Uterus (tissue), 4 donors: ENCODE results near the gene MYO1B. TPM values are rescaled to one million over a fixed set of nuclear protein-coding genes. Genes with fewer than 3 reads are reported as not detected.

Experiments
- DNase-seq, 2 donors: peaks; one replicate each; pipeline ENCODE4 v3.0.0-alpha.2; 2019 to 2020
- H3K27ac ChIP-seq, 2 donors: fragments of 200-600 bp; sonication (generic); 1 replicate in 1 of 2; 2 replicates in 1 of 2; pipeline ENCODE4 v1.5.1; 2016 to 2018
- H3K27me3 ChIP-seq, 2 donors: fragments of 200-600 bp; sonication (generic); one replicate each; pipeline ENCODE4 v1.5.1; 2018 to 2019; ENCODE audit warnings: control low read depth in 1 of 2
- H3K36me3 ChIP-seq, 2 donors: fragments of 200-600 bp; sonication (generic); one replicate each; pipeline ENCODE4 v1.5.1; 2019; ENCODE audit warnings: control low read depth in 1 of 2
- H3K4me1 ChIP-seq, 2 donors: fragments of 200-600 bp; sonication (generic); one replicate each; pipeline ENCODE4 v1.5.1; 2018 to 2019; ENCODE audit warnings: control low read depth in 1 of 2
- H3K4me3 ChIP-seq, 2 donors: fragments of 200-600 bp; sonication (generic); 1 replicate in 1 of 2; 2 replicates in 1 of 2; pipeline ENCODE4 v1.5.1; 2018 to 2019; ENCODE audit warnings: mild to moderate bottlenecking in 1 of 2
- H3K9me3 ChIP-seq, 2 donors: fragments of 200-600 bp; sonication (generic); one replicate each; pipeline ENCODE4 v1.5.1; 2019; ENCODE audit warnings: control low read depth in 1 of 2
- POLR2A ChIP-seq, 2 donors: fragments of 450-650 bp; IDR thresholded peaks; one replicate each; pipeline ENCODE4 v1.6.1; 2016; ENCODE audit warnings: antibody characterized with exemption in 2 of 2, mild to moderate bottlenecking in 1 of 2, moderate library complexity in 1 of 2
- intact Hi-C: fragments of 100-400 bp; cut with DNase I; formaldehyde crosslinking; loops from one replicate; pipeline ENCODE4 v1.15.1; 2023; ENCODE audit warnings: low total_unique reads
- total RNA-seq, 4 donors: library from RNA; depleted of rRNA in 3 of 4; stranded (reverse); fragments of >200 nt in 3 of 4; gene quantifications; one replicate each; pipeline versions ENCODE4 v1.1.0 to v1.2.4, GENCODE V29; 2014 to 2023
- TF ChIP-seq, protein P1 (sequence below), 4 experiments: fragments of 200-600 bp in 2 of 4; fragments of 450-650 bp in 2 of 4; sonication (generic) in 2 of 4; IDR thresholded peaks; one replicate each; pipeline ENCODE4 v1.5.1; 2016 to 2019; ENCODE audit warnings: antibody characterized with exemption in 4 of 4, mild to moderate bottlenecking in 2 of 4, moderate library complexity in 1 of 4
- donor health status: DM: yes; HTN: yes; CAD: no.

MYO1B gene
- total RNA-seq, 4 donors from 2014 or later, result 10.3 to 169 (median 29.5) TPM

DNA sequence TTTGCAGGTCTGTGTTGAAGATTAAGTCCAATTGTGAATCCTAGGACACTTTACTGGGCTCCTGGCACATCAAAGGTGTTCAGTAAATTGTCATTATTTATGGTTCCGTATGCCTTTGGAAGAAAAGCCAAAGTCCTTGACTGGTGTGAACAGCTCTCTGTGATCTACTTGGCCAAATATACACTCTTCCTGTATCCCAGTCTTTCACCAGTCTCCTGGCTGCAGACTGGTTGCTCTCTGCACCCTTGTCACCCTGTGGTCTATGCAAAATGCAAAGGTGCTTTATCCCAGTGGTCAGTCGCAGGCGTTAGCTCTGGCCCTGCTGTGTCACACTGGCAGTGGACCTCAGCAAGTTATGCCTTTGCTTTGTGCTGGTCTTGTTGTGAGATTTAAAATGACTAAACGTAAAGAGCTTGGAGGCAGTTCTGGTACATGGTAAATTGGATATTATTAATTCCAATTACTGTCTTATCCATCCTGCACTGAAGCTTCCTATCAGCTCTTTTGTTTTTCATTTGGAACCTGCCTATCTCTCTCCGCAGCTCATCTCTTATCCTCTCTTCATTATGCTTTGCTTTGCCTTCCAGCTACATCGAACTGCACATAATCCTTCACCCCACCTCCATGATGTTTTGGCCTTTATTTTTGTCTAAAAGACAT is 83.1 kb downstream of the MYO1B start:
- H3K4me1 ChIP-seq, result no peaks in the 10 kb centered on the region
- no peaks in the 10 kb centered on the region for H3K9me3 ChIP-seq
- no peak overlapping the region for H3K27ac ChIP-seq
- intact Hi-C loops, result no loop called here
- no peak overlapping the region for H3K4me3 ChIP-seq
- H3K36me3 ChIP-seq, result no peaks in the 10 kb centered on the region
- no peak for TF ChIP-seq POLR2A (IDR thresholded peaks at IDR 0.05)
- TF ChIP-seq, protein P1, sequence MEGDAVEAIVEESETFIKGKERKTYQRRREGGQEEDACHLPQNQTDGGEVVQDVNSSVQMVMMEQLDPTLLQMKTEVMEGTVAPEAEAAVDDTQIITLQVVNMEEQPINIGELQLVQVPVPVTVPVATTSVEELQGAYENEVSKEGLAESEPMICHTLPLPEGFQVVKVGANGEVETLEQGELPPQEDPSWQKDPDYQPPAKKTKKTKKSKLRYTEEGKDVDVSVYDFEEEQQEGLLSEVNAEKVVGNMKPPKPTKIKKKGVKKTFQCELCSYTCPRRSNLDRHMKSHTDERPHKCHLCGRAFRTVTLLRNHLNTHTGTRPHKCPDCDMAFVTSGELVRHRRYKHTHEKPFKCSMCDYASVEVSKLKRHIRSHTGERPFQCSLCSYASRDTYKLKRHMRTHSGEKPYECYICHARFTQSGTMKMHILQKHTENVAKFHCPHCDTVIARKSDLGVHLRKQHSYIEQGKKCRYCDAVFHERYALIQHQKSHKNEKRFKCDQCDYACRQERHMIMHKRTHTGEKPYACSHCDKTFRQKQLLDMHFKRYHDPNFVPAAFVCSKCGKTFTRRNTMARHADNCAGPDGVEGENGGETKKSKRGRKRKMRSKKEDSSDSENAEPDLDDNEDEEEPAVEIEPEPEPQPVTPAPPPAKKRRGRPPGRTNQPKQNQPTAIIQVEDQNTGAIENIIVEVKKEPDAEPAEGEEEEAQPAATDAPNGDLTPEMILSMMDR (IDR thresholded peaks at IDR 0.05), result no peak
- DNase-seq, result no peak
- no peaks in the 10 kb centered on the region for H3K27me3 ChIP-seq

DNA sequence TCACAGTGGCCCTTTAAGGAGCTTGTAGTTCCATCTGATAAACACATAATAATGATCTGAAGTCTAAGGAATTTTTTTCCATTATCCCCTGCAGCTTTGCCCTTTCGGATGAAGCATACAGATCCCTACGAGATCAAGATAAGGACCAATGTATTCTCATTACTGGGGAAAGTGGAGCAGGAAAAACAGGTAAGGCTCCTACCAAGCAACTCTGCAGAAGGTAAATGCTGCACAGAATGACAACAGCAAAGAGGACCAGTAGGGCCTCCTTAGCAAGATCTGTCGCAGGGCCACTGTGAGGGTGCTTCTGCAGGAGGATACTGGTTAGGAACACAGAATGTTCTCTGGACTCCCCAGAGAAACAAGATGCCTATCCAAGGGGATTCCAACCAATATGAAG is 84.6 kb downstream of the MYO1B start:
- H3K36me3 ChIP-seq, result no peaks in the 10 kb centered on the region
- H3K4me1 ChIP-seq, result no peaks in the 10 kb centered on the region
- no peak overlapping the region for H3K4me3 ChIP-seq
- intact Hi-C loops, result no loop called here
- TF ChIP-seq, protein P1 (IDR thresholded peaks at IDR 0.05), result no peak
- TF ChIP-seq POLR2A (IDR thresholded peaks at IDR 0.05), result no peak
- DNase-seq, result no peak
- H3K9me3 ChIP-seq, result no peaks in the 10 kb centered on the region
- H3K27me3 ChIP-seq, result no peaks in the 10 kb centered on the region
- no peak overlapping the region for H3K27ac ChIP-seq

DNA sequence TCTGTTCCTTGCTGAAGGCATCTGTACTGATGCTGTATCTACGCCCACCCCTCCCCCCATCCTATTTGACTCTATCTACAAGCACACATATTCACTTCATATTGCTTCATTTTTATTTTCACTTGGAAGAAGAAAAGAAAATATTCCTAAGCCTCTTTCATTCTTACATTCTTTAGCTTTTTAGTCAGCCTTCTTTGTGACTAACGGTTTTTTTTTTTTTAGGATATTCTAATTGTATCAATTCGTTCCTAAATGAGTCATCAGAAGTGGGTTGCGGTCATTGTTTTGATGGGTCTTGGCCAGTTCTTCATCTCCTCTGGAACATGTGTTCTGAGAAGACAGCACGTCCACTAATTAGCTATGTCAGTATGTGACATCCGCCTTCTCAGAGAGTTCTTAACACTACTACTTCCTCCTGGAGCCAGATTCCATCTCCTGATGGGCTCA is 88.7 kb downstream of the MYO1B start:
- peak; percentile 29 to 35 for DNase-seq
- no peaks in the 10 kb centered on the region for H3K27me3 ChIP-seq

DNA sequence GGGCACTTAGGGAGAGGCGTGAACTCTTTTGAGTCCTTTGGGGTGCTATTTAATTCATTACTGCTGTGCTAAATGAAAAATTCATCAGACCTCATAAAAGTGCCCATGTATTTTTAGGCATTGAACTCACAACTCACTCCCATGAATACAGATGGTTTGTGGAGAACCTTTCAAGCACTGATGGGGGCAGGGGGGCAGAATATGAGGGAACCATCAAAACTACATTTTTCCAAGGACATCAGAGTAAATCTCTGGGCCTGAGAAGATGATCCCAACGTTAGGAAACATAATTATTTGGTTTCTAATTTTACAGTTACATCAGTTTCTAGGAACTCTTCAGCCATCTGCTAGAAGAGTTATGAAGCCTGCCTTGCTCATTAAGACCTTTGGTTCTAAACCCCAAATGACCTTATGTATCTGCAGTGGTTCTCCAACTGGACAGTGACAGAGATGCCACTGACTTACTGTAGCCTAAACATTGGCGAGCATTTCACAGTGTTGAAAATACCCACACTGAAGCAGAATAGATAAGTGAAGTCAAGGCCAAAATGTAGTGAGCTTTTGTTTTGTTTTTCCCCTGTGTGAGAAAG is 90.8 kb downstream of the MYO1B start:
- Histone ChIP-seq H3K9me3 (no peaks in the 10 kb centered on the region), H3K4me1 (no peaks in the 10 kb centered on the region), H3K27me3 (no peaks in the 10 kb centered on the region), H3K27ac (no peak overlapping the region), H3K36me3 (no peaks in the 10 kb centered on the region), H3K4me3 (no peak overlapping the region)
- intact Hi-C loops, result no loop called here
- no peak for TF ChIP-seq POLR2A (IDR thresholded peaks at IDR 0.05)
- TF ChIP-seq, protein P1 (IDR thresholded peaks at IDR 0.05), result no peak
- DNase-seq, result no peak

More for the DNA sequence above, 88.7 kb downstream of the MYO1B start:
- Histone ChIP-seq H3K9me3 (no peaks in the 10 kb centered on the region), H3K4me1 (no peaks in the 10 kb centered on the region), H3K4me3 (no peak overlapping the region), H3K36me3 (no peaks in the 10 kb centered on the region), H3K27ac (peak overlapping the region; percentile 26 to 55)
- no peak for TF ChIP-seq POLR2A (IDR thresholded peaks at IDR 0.05)
- TF ChIP-seq, protein P1 (IDR thresholded peaks at IDR 0.05), result no peak
- intact Hi-C loops, result no loop called here

DNA sequence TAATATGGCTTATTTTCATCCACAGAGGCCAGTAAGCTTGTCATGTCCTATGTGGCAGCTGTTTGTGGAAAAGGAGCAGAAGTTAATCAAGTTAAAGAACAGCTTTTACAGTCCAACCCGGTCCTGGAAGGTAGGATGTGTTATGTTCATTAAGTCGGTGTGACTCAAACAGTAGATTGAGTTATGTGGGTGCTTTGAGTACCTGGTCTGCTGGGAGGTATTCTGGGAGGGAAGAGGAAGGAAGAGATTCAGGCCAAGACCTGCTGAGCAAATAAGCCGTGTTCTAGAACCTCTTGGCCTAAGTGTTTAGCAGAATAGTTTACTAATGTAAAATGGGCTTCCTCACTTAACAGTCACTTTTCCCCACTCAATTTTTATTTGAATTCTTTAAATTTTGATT is 96.2 kb downstream of the MYO1B start:
- H3K9me3 ChIP-seq, result no peaks in the 10 kb centered on the region
- intact Hi-C loops, result no loop called here
- no peaks in the 10 kb centered on the region for H3K27me3 ChIP-seq
- no peak overlapping the region for H3K4me3 ChIP-seq
- H3K27ac ChIP-seq, result no peak overlapping the region
- no peaks in the 10 kb centered on the region for H3K4me1 ChIP-seq
- TF ChIP-seq, protein P1 (IDR thresholded peaks at IDR 0.05), result no peak
- H3K36me3 ChIP-seq, result no peaks in the 10 kb centered on the region
- DNase-seq, result no peak
